Raji (cell line): ENCODE measurements around the gene SLC7A4.

Experiments used
- POLR2A ChIP-seq: IDR thresholded peaks from 2 replicates; pipeline ENCODE4 v1.6.1; 2011; ENCODE audit warnings: low read depth, low read length, control low read depth; ENCODE audit not compliant: insufficient read depth

Gene SLC7A4

GRCh38 chr22:21032037-21032867 is at the start of gene SLC7A4:
Gene SLC7A4 (minus strand): TSS chr22:21032561. CDS start chr22:21031812, 749 bp downstream.
- TF ChIP-seq POLR2A = no peak

DNA sequence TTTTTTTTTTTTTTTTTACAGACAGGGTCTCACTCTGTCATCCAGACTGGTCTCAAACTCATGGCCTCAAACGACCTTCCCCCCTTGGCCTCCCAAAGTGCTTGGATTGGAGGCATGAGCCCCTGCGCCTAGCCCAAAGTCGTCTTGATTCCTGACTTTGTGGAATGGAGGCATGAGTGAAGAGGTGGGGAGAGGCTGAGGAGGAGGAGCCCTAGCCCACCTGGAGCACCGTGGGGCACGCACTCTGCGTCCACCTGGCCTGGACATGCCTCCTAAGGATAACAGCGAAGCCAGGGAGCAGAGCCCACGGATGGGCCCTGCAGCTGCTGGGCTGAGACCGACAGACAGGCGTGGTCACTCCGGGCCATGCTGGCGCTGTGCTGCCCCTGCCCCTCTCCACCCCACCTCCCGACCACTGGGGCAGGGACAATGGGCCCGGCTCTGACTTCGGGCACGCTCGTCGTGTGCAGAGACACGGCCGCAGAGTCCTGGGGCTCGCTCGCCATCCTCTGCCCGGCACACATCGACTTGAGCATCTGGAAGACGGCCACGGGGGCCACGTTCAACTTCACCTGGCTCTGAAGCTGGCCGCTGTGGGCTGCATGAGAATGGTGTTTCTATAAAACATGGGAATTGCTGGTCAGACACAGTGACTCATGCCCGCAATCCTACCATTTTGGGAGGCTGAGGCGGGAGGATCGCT is 48.2 kb upstream of the SLC7A4 start:
- no peak for TF ChIP-seq POLR2A

- TF ChIP-seq POLR2A = no peak
These were observed 47.1 kb upstream of the SLC7A4 start for GRCh38 chr22:21079493-21079892.

DNA sequence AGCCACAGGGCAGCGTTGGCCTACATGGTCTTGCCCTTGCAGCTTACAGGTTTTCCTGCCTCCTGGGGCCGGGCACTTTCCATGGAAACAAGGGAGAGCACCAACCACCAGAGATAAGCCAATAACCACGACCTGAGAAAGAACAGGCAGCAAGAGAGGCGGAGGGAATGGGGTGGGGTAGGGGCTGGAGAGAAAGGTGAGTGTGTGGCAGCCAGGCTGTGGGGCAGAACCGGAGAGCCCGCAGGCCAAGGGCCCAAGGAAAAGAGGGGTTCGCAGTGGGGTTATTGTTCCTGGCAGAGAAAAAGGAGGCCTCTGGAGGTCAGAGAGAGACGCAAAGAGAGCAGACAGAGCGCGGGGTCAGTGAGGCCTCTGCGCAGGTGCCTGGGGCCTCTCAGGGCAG is 46.6 kb upstream of the SLC7A4 start:
- no peak for TF ChIP-seq POLR2A

DNA sequence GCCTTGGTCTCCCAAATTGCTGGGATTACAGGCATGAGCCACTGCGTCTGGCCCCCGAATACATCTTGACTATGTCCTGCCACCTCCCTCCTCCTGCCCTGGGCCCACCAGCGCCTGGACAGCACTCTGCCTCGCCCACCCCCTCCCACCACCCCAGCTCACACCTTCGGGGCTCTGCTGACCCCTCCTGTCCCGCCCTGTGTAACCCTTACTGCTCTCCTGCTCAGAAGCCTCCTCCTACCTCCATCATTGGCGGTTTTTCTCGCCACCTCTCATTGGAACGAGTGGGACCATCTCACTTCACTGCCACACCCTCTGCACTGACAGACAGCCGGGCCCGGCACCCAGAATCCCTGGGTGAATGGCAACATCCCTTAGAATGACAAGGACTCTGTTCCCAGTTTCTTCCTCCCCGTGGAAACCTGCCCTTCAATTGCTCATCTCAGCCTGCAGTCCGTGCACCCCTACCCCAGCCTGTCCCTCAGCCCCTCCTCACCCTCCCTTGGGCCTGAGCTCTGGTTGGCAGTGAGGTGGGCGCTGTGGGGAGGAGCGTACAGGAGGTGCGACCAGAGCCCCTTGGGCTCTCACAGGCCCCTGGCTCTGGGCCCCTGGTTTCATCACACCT is 45.6 kb upstream of the SLC7A4 start:
- TF ChIP-seq POLR2A = no peak

DNA sequence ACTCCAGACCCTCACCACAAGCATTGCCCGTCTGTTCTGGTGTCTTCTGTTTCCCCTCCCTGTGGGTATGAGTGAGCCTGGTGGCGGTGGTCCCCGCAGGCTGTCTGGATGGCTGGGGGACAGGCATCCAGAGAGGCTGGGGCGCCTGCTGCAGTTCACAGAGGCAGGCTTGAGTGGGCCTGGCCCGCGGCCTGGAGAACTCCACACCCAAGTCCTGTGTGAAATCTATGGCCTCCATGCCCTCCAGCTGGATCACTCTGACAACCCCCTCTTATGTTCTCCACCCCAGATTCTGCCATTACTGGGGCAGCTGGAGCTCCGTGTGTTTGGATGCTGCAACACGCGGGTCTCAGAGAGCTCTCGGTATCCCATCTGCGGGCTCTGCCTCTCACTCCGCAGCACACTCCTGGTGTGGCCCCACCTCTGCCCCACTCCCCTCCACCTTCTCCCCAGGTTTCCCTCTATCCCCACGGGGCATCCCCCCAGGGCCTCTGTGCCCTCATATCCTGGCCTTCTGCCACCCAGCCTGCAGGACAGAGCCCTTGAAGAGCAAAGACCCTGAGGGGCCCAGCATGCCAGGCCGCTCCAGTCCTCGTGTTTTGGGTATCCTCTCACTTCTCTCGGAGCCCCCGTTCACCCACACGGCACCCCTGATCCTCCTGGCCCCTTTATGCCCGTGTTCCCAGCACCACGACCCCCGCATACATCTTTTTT is 44.7 kb upstream of the SLC7A4 start:
- no peak for TF ChIP-seq POLR2A

DNA sequence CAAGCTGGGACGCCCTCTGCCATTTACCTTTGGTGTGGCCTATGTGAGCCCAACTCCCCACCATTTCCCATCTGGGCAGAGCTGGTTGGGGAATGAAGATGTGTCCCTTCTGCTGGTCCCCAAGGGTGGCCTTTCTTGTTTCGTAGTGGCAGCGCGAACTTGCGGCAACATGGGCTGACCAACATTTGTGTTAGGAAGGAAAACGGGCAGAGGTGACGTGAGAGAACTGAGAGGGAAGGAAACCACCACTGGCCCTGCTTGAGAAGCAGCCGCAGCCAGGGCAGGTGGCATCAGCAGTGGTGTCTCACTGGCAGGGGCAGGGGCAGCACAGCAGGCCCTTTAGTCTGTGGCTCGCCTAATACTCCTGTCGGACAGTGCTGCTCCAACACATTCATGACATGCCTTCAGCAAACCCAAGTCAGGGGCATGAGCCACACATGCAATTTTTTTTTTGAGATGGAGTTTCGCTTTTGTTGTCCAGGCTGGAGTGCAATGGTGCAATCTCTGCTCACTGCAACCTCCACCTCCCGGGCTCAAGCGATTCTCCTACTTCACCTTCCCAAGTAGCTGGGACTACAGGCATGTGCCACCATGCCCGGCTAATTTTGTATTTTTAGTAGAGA is 43.3 kb upstream of the SLC7A4 start:
- no peak for TF ChIP-seq POLR2A

DNA sequence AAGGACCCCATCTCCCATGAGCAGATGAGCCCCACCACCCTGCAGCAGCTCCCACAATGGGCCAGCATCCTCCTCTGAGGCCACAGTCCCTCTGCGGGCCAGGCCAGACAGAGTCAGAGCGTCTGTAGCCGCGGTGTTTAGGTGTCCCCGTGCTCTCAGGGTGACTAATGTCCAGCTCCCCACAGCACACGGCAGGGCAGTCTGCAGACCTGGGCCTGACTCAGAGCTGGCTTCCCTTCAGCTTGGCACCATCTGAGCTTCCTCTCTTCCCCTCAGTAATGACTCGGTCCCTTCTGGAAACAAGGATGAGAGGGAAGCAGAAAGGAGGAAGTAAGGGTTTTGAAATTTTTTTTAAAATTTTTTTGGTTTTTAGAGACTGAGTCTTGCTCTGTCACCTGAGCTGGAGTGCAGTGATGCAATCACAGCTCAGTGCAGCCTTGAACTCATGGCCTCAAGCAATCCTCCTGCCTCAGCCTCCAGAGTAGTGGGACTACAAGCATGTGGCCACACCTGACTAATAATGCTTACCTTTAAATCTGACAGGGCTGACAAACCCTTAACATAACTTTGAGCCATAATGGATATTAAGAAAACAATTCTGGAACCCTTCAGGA is 41.8 kb upstream of the SLC7A4 start:
- TF ChIP-seq POLR2A = no peak

GRCh38 chr22:21073482-21073881 is 41.1 kb upstream of the SLC7A4 start:
- no peak for TF ChIP-seq POLR2A

- TF ChIP-seq POLR2A = no peak
These were observed 40.7 kb upstream of the SLC7A4 start for GRCh38 chr22:21073023-21073422.

DNA sequence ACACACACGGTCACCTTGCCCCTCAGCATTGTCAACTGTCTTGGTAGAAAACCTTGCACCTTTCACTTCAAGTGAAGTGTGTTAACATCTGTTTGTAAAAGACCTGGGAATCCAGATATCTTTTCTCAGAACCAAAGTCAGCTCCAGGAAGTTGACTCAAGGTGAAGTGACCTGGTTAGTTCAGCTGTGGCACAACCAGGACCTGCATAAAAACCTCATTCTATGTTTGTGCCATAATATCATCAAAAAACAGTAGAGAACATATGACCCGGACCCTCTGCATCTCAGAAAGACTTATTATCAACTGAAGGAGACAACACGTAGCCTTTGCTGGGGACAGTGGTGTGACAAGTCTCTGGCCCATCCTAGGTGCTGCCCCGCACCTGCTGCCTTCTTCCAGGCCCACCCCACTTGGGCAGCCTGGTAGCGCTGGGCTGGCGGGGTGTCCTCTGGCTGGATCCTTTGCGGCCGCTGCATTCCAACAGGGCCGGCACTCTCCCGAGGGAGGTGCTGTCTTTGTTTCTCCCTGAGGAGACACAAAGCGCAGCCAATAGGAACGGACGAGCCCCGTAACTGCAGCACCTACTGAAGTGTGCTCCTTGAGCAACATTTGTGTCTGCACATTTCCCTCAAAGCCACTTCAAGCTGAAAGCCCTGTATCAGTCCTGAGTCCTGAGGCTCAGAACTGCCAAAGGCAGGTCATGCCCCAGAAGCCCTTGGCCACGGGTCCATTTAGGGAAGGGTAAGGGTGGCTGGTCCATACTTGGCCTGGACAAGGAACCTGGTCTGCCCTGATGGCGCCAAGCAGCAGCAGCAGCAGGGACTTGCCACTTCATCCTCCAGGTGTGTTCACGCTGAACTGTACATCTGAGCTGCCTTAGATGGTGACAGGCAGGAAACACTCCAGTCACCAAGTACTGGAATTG is 38.6 kb upstream of the SLC7A4 start:
- TF ChIP-seq POLR2A = no peak

DNA sequence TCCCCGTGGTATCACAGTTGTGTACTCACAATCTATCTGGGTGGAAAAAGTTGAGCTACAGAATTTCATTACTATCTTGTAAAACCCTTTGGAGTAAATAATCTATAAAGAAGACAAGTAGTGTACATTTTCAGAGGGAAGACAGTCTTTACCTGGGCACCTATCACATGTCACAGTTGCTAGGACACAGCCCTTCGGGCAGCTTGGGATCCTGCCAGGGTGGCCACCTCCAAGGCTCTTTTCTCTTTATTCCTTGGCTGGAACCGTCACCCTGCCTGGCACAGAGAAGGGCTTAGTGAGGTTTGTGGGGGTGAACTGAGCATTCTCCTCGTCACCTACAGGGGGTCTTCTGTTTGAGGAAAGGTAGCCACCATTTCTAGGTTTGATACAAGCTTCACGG is 37.0 kb upstream of the SLC7A4 start:
- no peak for TF ChIP-seq POLR2A

DNA sequence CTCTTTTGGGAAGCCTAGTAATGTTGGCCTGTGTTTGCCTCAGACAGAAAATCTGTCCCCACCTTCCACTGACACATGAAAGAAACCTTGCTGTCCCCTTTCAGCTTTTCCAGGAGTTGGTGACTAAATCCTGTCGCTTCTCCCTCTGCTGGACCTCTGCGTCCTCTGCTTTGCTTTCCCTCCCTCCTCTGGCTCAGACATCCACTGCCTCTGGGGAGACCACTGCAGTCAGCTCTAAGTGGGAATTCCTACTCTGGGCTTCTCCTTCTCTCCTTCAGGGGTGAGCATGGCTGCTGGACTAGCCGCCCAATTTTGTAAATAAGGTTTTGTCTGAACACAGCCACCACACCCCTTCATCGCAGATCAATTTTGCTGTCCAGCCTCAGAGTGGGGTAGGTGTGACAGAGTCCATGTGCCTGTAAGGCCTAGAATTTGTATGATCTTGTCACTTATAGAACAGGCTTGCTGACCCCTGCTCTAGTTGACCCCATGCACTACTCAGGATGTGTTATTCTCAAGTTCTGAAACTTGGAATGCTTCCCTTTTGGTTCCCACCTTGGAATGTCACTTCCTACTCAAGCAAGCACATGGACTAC is 36.4 kb upstream of the SLC7A4 start:
- no peak for TF ChIP-seq POLR2A
